TTC549 (cell line): Measurements from ENCODE around the gene ALDH3B1.
"Not testable (repeated sequence)": the region's sequence is repeated elsewhere in the genome, so short reads cannot be mapped to it uniquely, and the experiment has no call there.

Source experiments
- FAIRE-seq: peaks from 2 replicates; lab custom pipeline; 2012; peaks lifted over from hg19 to GRCh38; lab: Jason Lieb, UNC

Gene ALDH3B1

DNA sequence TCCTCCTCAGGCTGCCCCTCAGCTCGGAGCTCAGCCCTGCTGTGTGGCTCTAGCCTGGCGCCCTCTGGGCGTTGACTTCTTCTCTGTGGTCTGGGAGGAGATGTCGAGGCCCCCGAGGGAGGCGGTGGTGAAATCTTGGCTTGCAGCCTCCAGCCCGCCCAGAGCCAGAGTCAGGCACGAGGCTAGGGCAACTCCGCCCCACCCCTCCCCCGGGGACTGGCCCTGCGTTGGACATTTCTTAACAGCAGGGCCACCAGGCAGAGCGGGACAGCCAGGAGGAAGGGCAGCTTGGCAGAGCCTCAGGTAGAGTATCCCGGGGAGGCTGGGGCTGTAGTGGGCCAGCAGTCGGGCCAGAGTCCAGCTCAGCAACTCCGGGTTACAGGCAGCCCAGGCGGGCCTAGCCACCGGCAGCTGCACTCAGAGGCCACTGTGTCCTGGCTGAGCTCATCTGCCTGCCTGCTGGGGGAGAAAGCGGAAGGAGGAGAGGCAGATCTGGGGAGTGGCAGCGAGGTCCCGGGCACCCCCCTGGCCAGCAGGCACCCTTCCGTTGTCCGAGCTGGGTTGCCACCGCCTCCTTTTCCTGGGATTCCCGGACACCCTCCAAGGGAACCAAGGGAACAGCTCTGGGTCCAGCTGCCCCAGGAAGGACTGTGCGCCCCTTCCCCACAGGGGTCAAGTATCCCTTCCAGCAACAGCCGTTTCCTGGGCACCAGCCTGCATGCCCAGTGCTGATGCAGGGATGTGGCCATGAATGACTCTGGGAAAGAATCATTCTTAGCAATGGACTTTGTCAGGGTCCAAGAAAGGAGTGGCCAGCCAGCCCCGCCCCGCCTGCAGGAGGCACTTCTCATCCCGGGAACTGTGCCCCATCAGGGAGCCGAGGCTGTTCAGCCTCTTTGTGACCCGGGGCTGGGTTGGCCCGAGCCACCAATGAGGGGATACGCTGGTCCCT is at the start of gene ALDH3B1:
Gene ALDH3B1 (plus strand): TSS at position 238 of the 952 bp plus-strand sequence. CDS start 4,971 bp downstream, outside the sequence.
- FAIRE-seq, result no peak

DNA sequence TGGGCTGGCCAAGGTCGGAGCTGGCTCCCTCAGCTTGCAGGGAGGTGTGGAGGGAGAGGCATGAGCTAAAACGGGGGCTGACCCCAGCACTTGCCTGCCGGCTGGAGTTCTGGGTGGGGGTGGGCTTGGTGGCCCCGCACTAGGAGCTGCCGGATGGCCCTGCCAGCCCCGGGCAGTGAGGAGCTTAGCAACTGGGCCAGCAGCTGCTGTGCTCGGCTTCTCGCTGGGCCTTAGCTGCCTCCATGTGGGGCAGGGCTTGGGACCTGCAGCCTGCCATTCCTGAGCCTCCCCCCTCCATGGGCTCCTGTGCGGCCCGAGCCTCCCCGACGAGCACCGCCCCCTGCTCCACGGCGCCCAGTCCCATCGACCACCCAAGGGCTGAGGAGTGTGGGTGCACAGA is 46.9 kb upstream of the ALDH3B1 start:
- FAIRE-seq, result not testable (repeated sequence)

- FAIRE-seq, result not testable (repeated sequence)
Observed at GRCh38 chr11:67963879-67964278, 46.2 kb upstream of the ALDH3B1 start.

- FAIRE-seq, result not testable (repeated sequence)
Observed at GRCh38 chr11:67964746-67965145, 45.4 kb upstream of the ALDH3B1 start.

DNA sequence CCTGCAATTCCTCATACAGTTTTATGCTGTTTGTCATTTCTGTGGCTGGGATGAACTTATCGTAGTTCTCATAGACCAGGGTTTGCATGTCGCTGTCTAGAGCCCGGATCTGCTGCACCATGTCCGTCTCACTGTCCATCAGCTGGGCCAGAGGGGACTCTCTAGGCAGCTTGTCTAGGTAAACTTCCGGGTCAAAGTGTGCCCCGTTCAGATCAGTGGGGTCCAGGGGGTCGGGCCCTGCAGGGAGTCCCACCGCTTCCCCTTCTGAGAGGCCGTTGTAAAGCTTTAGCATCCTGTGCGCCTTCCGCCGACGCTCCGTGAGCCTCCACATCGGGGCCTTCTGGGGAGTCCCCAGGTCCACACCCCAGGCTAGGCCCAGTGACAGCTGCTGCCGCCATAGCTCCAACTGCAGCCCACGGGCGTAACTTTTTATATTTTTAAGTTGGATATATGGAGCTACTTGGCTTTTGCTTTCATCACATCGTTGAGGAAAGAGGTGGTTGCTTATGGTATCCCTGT is 44.2 kb upstream of the ALDH3B1 start:
- not testable (repeated sequence) for FAIRE-seq

- FAIRE-seq, result not testable (repeated sequence)
Observed at GRCh38 chr11:67974746-67975145, 35.4 kb upstream of the ALDH3B1 start.

- not testable (repeated sequence) for FAIRE-seq
Observed at GRCh38 chr11:67978766-67979418, 31.2 kb upstream of the ALDH3B1 start.

DNA sequence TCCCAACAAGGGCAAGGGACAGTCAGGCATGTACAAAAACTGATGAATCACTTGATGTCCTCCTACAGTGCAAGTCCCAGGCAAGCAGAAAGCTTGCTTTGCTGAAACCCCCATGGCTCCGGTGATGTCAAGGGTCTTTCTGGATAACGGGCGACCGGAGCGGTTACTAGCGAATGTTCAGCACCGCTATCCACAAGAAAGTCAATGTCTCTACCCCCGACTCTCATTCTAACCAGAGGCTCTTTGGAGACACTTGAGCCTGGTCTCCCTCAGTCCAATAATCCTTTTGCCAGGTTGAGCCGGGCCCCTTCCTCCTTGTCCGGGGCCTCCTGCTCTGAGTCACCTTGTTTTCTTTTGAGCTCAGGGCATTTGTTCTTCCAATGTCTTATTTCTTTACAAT is 28.9 kb upstream of the ALDH3B1 start:
- FAIRE-seq, result not testable (repeated sequence)

- FAIRE-seq, result not testable (repeated sequence)
Observed at GRCh38 chr11:67982255-67982857, 27.8 kb upstream of the ALDH3B1 start.

DNA sequence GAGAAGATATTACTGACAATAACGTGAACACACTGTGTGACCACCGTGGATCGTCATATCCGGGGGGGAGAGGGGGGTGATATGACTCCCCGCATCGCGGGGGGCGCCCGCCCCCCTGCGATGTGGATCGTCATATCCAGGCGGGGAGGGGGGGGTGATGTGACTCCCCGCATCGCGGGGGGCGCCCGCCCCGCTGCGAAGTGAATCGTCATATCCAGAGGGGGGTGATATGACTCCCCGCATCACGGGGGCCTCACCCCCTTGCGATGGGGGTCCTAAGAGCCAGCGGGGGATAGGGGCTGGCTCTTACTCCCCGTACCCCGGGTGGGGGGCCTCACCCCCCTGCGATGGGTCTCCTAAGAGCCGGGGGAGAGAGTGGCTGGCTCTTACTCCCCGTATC is 26.2 kb upstream of the ALDH3B1 start:
- no peak for FAIRE-seq

GRCh38 chr11:67985302-67985701 is 24.8 kb upstream of the ALDH3B1 start:
- not testable (repeated sequence) for FAIRE-seq

DNA sequence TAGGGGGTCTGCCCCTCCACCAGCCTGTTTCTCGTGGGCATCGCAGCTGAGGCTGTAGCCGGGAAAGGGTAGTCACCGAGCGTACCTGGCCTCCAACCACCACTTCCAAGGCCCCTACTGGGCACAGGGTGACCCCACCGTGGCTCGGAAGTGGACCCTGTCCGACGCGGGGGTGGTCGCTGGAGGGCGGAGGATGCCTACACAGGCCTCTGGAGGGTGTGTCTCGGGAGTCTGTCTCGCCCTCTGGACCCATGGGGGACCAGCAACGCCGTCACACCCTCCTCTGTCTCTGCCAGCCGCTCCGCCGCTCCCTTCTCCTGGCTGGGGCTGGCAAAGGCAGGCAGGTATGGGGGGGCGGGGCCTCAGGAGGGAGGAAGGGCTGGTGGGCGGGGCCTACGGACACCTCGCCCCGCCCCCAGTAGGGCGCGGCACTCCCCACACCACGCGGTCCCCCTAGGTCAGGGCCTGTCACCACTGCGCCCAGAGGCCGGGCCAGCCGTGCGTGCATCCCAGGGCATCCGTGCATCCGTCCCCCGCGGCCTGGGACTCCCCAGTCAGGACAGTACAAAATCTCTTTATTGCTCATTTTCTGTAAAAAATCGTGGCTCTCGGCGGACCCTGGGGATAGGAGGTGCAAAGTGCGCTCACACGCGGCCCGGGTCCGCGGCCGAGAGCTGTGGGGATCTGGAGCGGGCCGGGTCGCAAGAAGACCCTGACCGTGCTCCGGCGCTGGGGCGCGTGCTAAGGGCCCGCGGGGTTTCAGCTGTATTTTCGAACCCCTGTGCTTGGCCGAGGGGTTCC is 19.4 kb upstream of the ALDH3B1 start:
- not testable (repeated sequence) for FAIRE-seq

GRCh38 chr11:67991347-67992121 is 18.6 kb upstream of the ALDH3B1 start:
- FAIRE-seq, result not testable (repeated sequence)

GRCh38 chr11:67993821-67994220 is 16.3 kb upstream of the ALDH3B1 start:
- not testable (repeated sequence) for FAIRE-seq

GRCh38 chr11:67994387-67994786 is 15.7 kb upstream of the ALDH3B1 start:
- FAIRE-seq, result not testable (repeated sequence)

DNA sequence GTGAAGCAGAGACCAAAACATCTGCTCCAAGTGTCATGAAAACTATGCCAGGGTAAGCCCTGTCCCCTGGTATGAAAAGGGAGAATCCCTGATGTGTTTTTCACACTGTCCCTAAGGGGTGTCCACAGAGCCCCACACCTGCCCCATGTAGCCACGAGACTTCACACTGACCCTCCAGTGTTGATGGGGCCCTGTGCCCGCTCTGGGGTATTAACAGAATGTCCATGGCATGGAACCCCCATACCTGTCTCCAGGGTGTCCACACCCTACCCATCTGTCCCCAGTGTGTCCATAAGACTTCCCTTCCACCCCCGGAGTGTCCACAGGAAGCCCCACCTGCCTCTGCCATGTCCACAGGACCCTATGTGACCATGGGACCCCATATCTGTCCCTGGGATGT is 15.0 kb upstream of the ALDH3B1 start:
- FAIRE-seq, result not testable (repeated sequence)

DNA sequence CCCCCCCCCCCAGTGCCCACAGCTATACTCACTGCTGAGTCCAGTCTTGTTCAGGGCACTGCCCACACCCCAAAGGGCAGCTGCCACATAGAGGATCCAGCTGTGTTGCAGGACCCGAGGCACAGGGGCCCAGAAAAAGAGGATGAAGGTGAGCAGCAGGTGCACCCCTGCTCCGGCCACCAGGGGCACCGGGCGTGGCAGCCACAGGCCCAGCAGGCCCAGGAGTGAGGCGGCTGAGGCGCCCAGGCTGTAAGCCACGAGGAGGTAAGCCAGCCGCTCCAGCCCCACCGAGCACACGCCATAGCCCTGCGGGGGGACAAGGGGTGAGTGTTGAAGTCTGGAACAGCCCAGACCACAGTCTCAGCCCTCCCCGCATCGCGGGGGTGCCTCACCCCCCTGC is 14.5 kb upstream of the ALDH3B1 start:
- not testable (repeated sequence) for FAIRE-seq

GRCh38 chr11:67996051-67996450 is 14.1 kb upstream of the ALDH3B1 start:
- no peak for FAIRE-seq

DNA sequence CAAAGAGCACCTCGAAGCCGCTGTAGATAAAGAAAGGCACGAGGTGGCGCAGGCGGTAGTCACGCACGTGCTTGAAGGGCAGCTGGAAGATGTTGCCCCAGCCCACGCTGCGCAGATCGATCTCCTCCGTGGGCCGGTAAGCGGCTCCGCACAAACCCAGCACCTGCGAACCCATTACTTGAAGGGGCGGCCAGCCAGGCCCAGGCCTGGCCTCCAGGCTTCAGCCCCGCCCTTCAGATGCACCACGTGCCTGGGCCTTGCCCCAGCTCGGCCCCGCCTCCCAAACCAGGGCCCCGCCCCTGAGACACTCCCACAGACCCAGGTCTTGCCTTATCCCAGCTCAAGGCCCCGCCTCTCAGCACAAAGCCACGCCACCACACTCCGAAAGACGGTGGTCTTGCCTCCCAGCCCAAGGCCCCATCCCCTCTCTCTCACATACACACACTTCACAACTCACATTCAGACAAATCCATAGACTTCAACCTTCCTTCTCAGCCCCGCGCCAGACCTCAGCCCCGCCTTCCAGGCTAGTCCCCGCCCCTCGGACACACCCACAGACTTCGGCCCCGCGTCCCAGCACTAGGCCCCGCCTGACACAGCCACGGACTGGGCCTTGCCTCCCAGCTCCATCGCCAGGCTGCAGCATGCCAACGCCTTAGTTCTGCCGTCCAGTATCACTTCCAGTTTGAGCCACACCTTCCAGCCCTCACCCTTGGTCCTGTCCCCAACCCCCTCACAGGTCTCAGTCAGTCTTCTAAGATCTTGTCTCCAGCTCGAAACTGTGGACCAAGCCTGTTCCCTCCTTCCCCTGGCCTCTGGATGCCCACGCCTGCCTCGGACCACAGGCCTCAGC is 13.3 kb upstream of the ALDH3B1 start:
- FAIRE-seq, result no peak

DNA sequence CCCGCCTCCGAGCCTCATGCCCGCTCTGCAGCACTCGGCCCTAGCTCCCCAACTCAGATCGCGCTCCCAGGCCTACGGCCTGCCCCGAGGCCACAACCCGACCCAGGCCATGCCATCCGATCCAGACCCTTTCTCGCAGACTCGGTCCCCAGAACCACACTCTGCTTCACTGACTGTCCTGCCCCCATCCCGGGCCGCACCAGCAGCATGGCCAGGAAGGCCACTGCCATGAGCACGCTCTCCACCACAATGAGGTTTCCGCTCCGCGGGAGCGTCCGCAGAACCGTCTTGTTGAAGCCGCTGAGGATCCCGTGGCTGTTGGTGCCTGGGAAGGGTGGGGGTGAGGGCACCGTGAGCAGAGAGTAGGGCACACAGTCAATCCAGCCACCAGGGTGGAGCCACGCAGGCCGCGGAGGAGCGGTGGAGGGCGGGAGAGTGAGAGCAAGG is 12.6 kb upstream of the ALDH3B1 start:
- no peak for FAIRE-seq
